H9 (cell line): ENCODE results near the gene DLG1. TPM values are rescaled to one million over a fixed set of nuclear protein-coding genes. Genes with fewer than 3 reads are reported as not detected.

Experiments
- DNase-seq: peaks from one replicate; pipeline ENCODE4 v3.0.0-alpha.2; 2017
- H2AFZ ChIP-seq: one replicate; pipeline ENCODE4 v1.6.1; 2013; ENCODE audit warnings: mild to moderate bottlenecking, low read length, control low read depth, moderate library complexity
- H2AK5ac ChIP-seq: 2 replicates; pipeline ENCODE4 v1.6.1; 2013; ENCODE audit warnings: low read length, control low read depth, mixed read lengths; ENCODE audit not compliant: insufficient read length
- H2BK120ac ChIP-seq: one replicate; pipeline ENCODE4 v1.6.1; 2013; ENCODE audit warnings: low read depth, mild to moderate bottlenecking, low read length, control low read depth, inconsistent platforms; ENCODE audit not compliant: poor library complexity, severe bottlenecking
- H2BK12ac ChIP-seq: 2 replicates; pipeline ENCODE4 v1.6.1; 2013; ENCODE audit warnings: low read length, control low read depth, mixed read lengths, low read depth; ENCODE audit not compliant: insufficient read length
- H2BK15ac ChIP-seq: 2 replicates; pipeline ENCODE4 v1.6.1; 2013; ENCODE audit warnings: low read depth, low read length, control low read depth
- H2BK20ac ChIP-seq: one replicate; pipeline ENCODE4 v1.6.1; 2013; ENCODE audit warnings: low read depth, mild to moderate bottlenecking, low read length, control low read depth, inconsistent platforms; ENCODE audit not compliant: poor library complexity, severe bottlenecking
- H2BK5ac ChIP-seq: 2 replicates; pipeline ENCODE4 v1.6.1; 2013; ENCODE audit warnings: low read length, control low read depth, mixed read lengths; ENCODE audit not compliant: insufficient read length
- H3K14ac ChIP-seq: 2 replicates; pipeline ENCODE4 v1.6.1; 2013; ENCODE audit warnings: low read length, control low read depth; ENCODE audit not compliant: insufficient read depth
- H3K18ac ChIP-seq: 2 replicates; pipeline ENCODE4 v1.6.1; 2013; ENCODE audit warnings: low read depth, mild to moderate bottlenecking, mixed read lengths, low read length, control low read depth; ENCODE audit not compliant: insufficient read length
- H3K23ac ChIP-seq: 2 replicates; pipeline ENCODE4 v1.6.1; 2013; ENCODE audit warnings: low read length, control low read depth, mixed read lengths, low read depth; ENCODE audit not compliant: insufficient read length
- H3K23me2 ChIP-seq: 2 replicates; pipeline ENCODE4 v1.6.1; 2013; ENCODE audit warnings: low read depth, mild to moderate bottlenecking, mixed read lengths, low read length, control low read depth; ENCODE audit not compliant: insufficient read length, poor library complexity, severe bottlenecking
- H3K27ac ChIP-seq: 2 replicates; pipeline ENCODE4 v1.5.1; 2013; ENCODE audit warnings: low read length, control low read depth, mixed read lengths, low read depth; ENCODE audit not compliant: insufficient read length
- H3K27me3 ChIP-seq: 2 replicates; pipeline ENCODE4 v1.6.1; 2013; ENCODE audit warnings: low read length, control low read depth, inconsistent platforms; ENCODE audit not compliant: insufficient read depth
- H3K4ac ChIP-seq: 2 replicates; pipeline ENCODE4 v1.6.1; 2013; ENCODE audit warnings: low read depth, mild to moderate bottlenecking, control low read depth, inconsistent platforms, low read length, moderate library complexity
- H3K4me1 ChIP-seq: 2 replicates; pipeline ENCODE4 v1.6.1; 2013; ENCODE audit warnings: low read length, control low read depth, inconsistent platforms; ENCODE audit not compliant: insufficient read depth
- H3K4me2 ChIP-seq: 2 replicates; pipeline ENCODE4 v1.6.1; 2013; ENCODE audit warnings: low read length, control low read depth, mixed read lengths; ENCODE audit not compliant: insufficient read length, insufficient read depth
- H3K56ac ChIP-seq: 2 replicates; pipeline ENCODE4 v1.6.1; 2013; ENCODE audit warnings: low read depth, mild to moderate bottlenecking, mixed read lengths, low read length, control low read depth; ENCODE audit not compliant: insufficient read length
- H3K79me1 ChIP-seq: 2 replicates; pipeline ENCODE4 v1.6.1; 2013; ENCODE audit warnings: low read depth, mild to moderate bottlenecking, moderate library complexity, low read length, control low read depth, inconsistent platforms; ENCODE audit not compliant: insufficient read depth, poor library complexity, severe bottlenecking
- H3K79me2 ChIP-seq: 2 replicates; pipeline ENCODE4 v1.6.1; 2013; ENCODE audit warnings: low read length, control low read depth, inconsistent platforms; ENCODE audit not compliant: insufficient read depth
- H3K9ac ChIP-seq: 2 replicates; pipeline ENCODE4 v1.6.1; 2013; ENCODE audit warnings: low read length, control low read depth, mixed read lengths; ENCODE audit not compliant: insufficient read length; ENCODE audit errors: extremely low read depth
- H3K9me3 ChIP-seq: one replicate; pipeline ENCODE4 v1.6.1; 2013; ENCODE audit warnings: low read depth, low read length, inconsistent platforms; ENCODE audit not compliant: control insufficient read depth
- H3T11ph ChIP-seq: one replicate; pipeline ENCODE4 v1.6.1; 2013; ENCODE audit warnings: mild to moderate bottlenecking, low read length, control low read depth, inconsistent platforms
- H4K20me1 ChIP-seq: one replicate; pipeline ENCODE4 v1.6.1; 2013; ENCODE audit not compliant: control insufficient read depth, insufficient read length, insufficient read depth
- H4K5ac ChIP-seq: 2 replicates; pipeline ENCODE4 v1.6.1; 2013; ENCODE audit warnings: low read depth, mild to moderate bottlenecking, mixed read lengths, low read length, control low read depth; ENCODE audit not compliant: insufficient read length
- H4K8ac ChIP-seq: replicated peaks from 2 replicates; pipeline ENCODE4 v1.6.1; 2013; ENCODE audit warnings: low read length, control low read depth, mixed read lengths, low read depth; ENCODE audit not compliant: insufficient read length
- H4K91ac ChIP-seq: 2 replicates; pipeline ENCODE4 v1.6.1; 2013; ENCODE audit warnings: low read depth, mild to moderate bottlenecking, moderate library complexity, mixed read lengths, low read length, control low read depth; ENCODE audit not compliant: insufficient read length
- H3K27ac Mint-ChIP-seq, 3 experiments: 2 replicates in 2 of 3; 3 replicates in 1 of 3; pipeline ENCODE4 v1.8.0; 2020 to 2021; ENCODE audit warnings: mixed read lengths in 3 of 3, mild to moderate bottlenecking in 1 of 3, moderate library complexity in 1 of 3
- H3K27me3 Mint-ChIP-seq: 2 replicates; pipeline ENCODE4 v1.8.0; 2021; ENCODE audit warnings: low read depth, mild to moderate bottlenecking, moderate library complexity, mixed read lengths
- H3K36me3 Mint-ChIP-seq, 3 experiments: 2 replicates in 2 of 3; 3 replicates in 1 of 3; pipeline ENCODE4 v1.8.0; 2020 to 2021; ENCODE audit warnings: low read depth in 3 of 3, mixed read lengths in 3 of 3; ENCODE audit not compliant: insufficient read depth in 1 of 3
- H3K4me1 Mint-ChIP-seq, 2 experiments: 2 replicates each; pipeline ENCODE4 v1.8.0; 2020; ENCODE audit warnings: mixed read lengths in 2 of 2
- H3K4me3 Mint-ChIP-seq, 2 experiments: 2 replicates in 1 of 2; 3 replicates in 1 of 2; pipeline ENCODE4 v1.8.0; 2020 to 2021; ENCODE audit warnings: mild to moderate bottlenecking in 2 of 2, mixed read lengths in 2 of 2, moderate library complexity in 1 of 2
- H3K9me3 Mint-ChIP-seq, 2 experiments: 2 replicates in 1 of 2; 3 replicates in 1 of 2; pipeline ENCODE4 v1.8.0; 2020; ENCODE audit warnings: mild to moderate bottlenecking in 2 of 2, mixed read lengths in 2 of 2, moderate library complexity in 1 of 2
- CTCF ChIP-seq: fragments of 200-600 bp; sonication (generic); conservative IDR thresholded peaks from 3 replicates; pipeline ENCODE4 v1.8.0; 2021; ENCODE audit warnings: antibody characterized with exemption, mild to moderate bottlenecking
- WGBS: extraction: QIAGEN DNeasy Blood & Tissue Kit; methylation state at CpG from one replicate; pipeline ENCODE4 v1.1.7; 2013; ENCODE audit warnings: missing lambda C conversion rate, low lambda C conversion rate, mixed read lengths; ENCODE audit not compliant: insufficient read length; ENCODE audit errors: extremely low coverage; 5-methylcytosine and 5-hydroxymethylcytosine counted together
- total RNA-seq: library from RNA; stranded (reverse); gene quantifications from 2 replicates; pipeline ENCODE4 v1.2.1, GENCODE V29; 2021

Gene DLG1
- total RNA-seq, 1 experiment from 2014 or later: 84.1 TPM

- H3K23me2 ChIP-seq: no peaks in the 10 kb centered on the region
- H3K79me1 ChIP-seq: no peaks in the 10 kb centered on the region
- no peak for TF ChIP-seq CTCF
- H3K9me3 ChIP-seq: no peaks in the 10 kb centered on the region
- H2BK5ac ChIP-seq: no peak overlapping the region
- no peak overlapping the region for H2BK120ac ChIP-seq
- no peak overlapping the region for H3K18ac ChIP-seq
- no peak overlapping the region for H3K27ac ChIP-seq
- DNase-seq: no peak
- H2AFZ ChIP-seq: no peak overlapping the region
- no peak overlapping the region for H3K4me2 ChIP-seq
- H3K56ac ChIP-seq: no peak overlapping the region
- no peak overlapping the region for H3K9ac ChIP-seq
- H4K91ac ChIP-seq: no peak overlapping the region
- H2AK5ac ChIP-seq: no peak overlapping the region
- no CpG with 5 or more reads among the region's 4 CpGs for WGBS
- peaks cover 4% of the 10 kb centered on the region; the same call in 1 of the 2 replicates for H3K4me1 ChIP-seq
- H3T11ph ChIP-seq: no peak overlapping the region
- no peak overlapping the region for H2BK15ac ChIP-seq
- no peaks in the 10 kb centered on the region for H3K79me2 ChIP-seq
- H3K4me1 Mint-ChIP-seq: peaks cover 19 to 26% of the 10 kb centered on the region in 2 experiments
- H3K9me3 Mint-ChIP-seq: no peaks in the 10 kb centered on the region
- H3K4ac ChIP-seq: no peak overlapping the region
- H3K27ac Mint-ChIP-seq: no peak overlapping the region
- no peak overlapping the region for H3K23ac ChIP-seq
- no peak overlapping the region for H2BK12ac ChIP-seq
- H3K36me3 Mint-ChIP-seq: no peaks in the 10 kb centered on the region
- no peak overlapping the region for H2BK20ac ChIP-seq
- H4K20me1 ChIP-seq: no peaks in the 10 kb centered on the region
- H4K5ac ChIP-seq: no peak overlapping the region
- H3K14ac ChIP-seq: no peak overlapping the region
- H3K27me3 ChIP-seq: no peaks in the 10 kb centered on the region
- H3K27me3 Mint-ChIP-seq: no peaks in the 10 kb centered on the region; the same call in 1 of the 2 replicates
- H3K4me3 Mint-ChIP-seq: no peak overlapping the region
- no peak overlapping the region for H4K8ac ChIP-seq
These were observed 39.2 kb upstream of the DLG1 start for GRCh38 chr3:197337656-197338055.
